ENCODE data around the gene VPS26C. TPM values are rescaled to one million over a fixed set of nuclear protein-coding genes. Genes with fewer than 3 reads are reported as not detected.

VPS26C gene
- total and polyA plus RNA-seq, 10 of the 15 experiments (the other 5 are each of a cell fraction or from before 2014, with no cell fraction given): 32.5 to 65.1 (median 48.0) TPM

DNA sequence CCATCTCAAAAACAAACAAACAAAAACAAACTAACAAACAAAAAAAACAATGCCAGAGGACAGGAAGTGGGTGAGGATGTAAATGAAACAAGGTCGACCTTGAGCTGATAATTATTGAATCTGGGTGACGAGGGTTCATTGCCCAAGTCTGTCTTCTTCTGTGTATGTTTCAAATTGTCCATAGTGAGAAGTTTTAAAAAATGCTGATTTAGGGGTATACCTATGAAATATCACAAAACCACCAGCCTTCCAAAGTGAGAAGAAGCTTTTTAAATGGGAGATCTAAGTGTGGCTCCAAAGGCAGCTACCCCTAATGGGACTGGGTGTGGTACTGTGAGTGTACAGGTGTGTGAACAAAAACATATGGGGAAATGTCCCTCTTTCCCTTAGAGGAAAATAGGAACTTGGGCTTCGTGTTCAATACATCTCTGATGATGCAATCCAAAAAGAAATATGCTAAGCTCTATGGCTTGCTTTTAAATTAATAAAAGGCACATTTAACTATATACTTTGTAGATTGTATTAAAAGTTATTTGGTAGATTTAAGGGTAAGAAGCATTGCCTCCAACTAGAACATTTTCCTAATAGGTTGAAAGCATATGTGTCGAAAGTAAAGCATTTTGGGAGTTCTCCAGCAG lies 33.1 kb upstream of the VPS26C start:
- no peak for DNase-seq (ENCODE audit: low read depth, low spot score)
- in situ Hi-C loops (cut with MboI) (no loop called here), intact Hi-C loops (cut with micrococcal nuclease; ENCODE audit: unreplicated experiment) (loop anchor here (10.0 kb wide), 1 partner anchor 55 kb away; no protein-coding TSS in a partner anchor)
- Histone ChIP-seq H3K36me3 (ENCODE audit: control insufficient read depth in 2 of 2, insufficient read depth in 2 of 2, low read length in 1 of 2) (no peaks in the 10 kb centered on the region), H2AFZ (ENCODE audit: control insufficient read depth, low read depth, low read length) (no peak overlapping the region), H4K20me1 (ENCODE audit: control insufficient read depth, insufficient read depth) (no peaks in the 10 kb centered on the region), H3K4me1 (ENCODE audit: control insufficient read depth, insufficient read depth, low read length) (no peaks in the 10 kb centered on the region), H3K9ac (ENCODE audit: control insufficient read depth, insufficient read depth, low read length) (no peak overlapping the region), H3K27me3 (replicated peaks in 1 of 2; ENCODE audit: control insufficient read depth in 2 of 2, insufficient read depth in 2 of 2, low read length in 1 of 2) (no peaks in the 10 kb centered on the region), H3K27ac (ENCODE audit: control insufficient read depth, insufficient read depth) (no peak overlapping the region), H3K79me2 (ENCODE audit: control insufficient read depth, insufficient read depth, low read length) (no peaks in the 10 kb centered on the region), H3K4me2 (ENCODE audit: control insufficient read depth, insufficient read depth) (no peak overlapping the region), H3K9me3 (replicated peaks; ENCODE audit: control insufficient read depth, insufficient read depth, low read length) (no peaks in the 10 kb centered on the region), H3K4me3 (no peak overlapping the region)
- no peak for ATAC-seq
- no peak for TF ChIP-seq ZNF622 (IDR thresholded peaks at IDR 0.05)
- no peak for FAIRE-seq
- SMC1A ChIA-PET (ENCODE audit: uncharacterized antibody, unreplicated experiment): interaction anchor here (0.7 to 1.9 kb wide), 2 partner anchors 10 to 26 kb away, joined by 3 to 4 read pairs; no protein-coding TSS in a partner anchor
- 41% methylated on average over 4 of the region's 4 CpGs for WGBS (ENCODE audit: insufficient coverage, insufficient replicate concordance, low lambda C conversion rate, missing lambda C conversion rate)
- POLR2A ChIA-PET: no interaction called here
- no TSS peak for BruUV-seq (replicated peaks)
- CTCF ChIA-PET: no interaction called here
- RAD21 ChIA-PET (ENCODE audit: unreplicated experiment): no interaction called here

DNA sequence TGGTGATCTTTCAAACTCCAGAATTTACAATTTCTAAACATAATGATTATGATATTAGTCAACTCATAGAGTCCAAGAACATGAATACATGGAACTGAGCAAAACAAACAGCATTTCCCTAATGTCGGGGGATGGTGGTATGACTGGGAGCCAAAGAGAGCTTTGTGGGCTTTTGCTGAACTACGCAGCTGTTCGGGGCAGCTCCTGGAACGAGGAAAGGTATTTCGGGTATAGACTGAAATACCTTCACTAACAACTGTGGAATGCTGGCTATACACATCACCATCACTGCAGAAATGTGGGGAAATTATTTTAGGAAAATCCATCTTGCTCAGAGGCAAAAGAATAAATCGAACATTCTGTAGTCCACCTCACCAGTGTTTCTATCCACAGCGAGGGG lies 30.2 kb upstream of the VPS26C start:
- H3K27ac ChIP-seq (ENCODE audit: control insufficient read depth, insufficient read depth): no peak overlapping the region
- H3K9me3 ChIP-seq (replicated peaks; ENCODE audit: control insufficient read depth, insufficient read depth, low read length): no peaks in the 10 kb centered on the region
- no peaks in the 10 kb centered on the region for H3K4me1 ChIP-seq (ENCODE audit: control insufficient read depth, insufficient read depth, low read length)
- H4K20me1 ChIP-seq (ENCODE audit: control insufficient read depth, insufficient read depth): no peaks in the 10 kb centered on the region
- no peaks in the 10 kb centered on the region for H3K36me3 ChIP-seq (ENCODE audit: control insufficient read depth in 2 of 2, insufficient read depth in 2 of 2, low read length in 1 of 2)
- no peak for FAIRE-seq
- BruUV-seq (replicated peaks): no TSS peak
- ChIA-PET RAD21 (ENCODE audit: unreplicated experiment) (no interaction called here), SMC1A (ENCODE audit: uncharacterized antibody, unreplicated experiment) (no interaction called here), CTCF (no interaction called here), POLR2A (no interaction called here)
- no peak overlapping the region for H3K4me3 ChIP-seq
- ATAC-seq: no peak
- DNase-seq (ENCODE audit: low read depth, low spot score): no peak
- WGBS (ENCODE audit: insufficient coverage, insufficient replicate concordance, low lambda C conversion rate, missing lambda C conversion rate): 73% methylated on average over 7 of the region's 7 CpGs
- TF ChIP-seq, protein P1, sequence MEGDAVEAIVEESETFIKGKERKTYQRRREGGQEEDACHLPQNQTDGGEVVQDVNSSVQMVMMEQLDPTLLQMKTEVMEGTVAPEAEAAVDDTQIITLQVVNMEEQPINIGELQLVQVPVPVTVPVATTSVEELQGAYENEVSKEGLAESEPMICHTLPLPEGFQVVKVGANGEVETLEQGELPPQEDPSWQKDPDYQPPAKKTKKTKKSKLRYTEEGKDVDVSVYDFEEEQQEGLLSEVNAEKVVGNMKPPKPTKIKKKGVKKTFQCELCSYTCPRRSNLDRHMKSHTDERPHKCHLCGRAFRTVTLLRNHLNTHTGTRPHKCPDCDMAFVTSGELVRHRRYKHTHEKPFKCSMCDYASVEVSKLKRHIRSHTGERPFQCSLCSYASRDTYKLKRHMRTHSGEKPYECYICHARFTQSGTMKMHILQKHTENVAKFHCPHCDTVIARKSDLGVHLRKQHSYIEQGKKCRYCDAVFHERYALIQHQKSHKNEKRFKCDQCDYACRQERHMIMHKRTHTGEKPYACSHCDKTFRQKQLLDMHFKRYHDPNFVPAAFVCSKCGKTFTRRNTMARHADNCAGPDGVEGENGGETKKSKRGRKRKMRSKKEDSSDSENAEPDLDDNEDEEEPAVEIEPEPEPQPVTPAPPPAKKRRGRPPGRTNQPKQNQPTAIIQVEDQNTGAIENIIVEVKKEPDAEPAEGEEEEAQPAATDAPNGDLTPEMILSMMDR (IDR thresholded peaks at IDR 0.05 in 2 of 3, conservative IDR thresholded peaks at IDR 0.05 in 1 of 3; ENCODE audit: control insufficient read depth in 2 of 3, extremely low read depth in 1 of 3, insufficient read depth in 1 of 3, low read depth in 3 of 3, low read length in 3 of 3): no peak
- TF ChIP-seq ZBED1 (IDR thresholded peaks at IDR 0.05; ENCODE audit: borderline replicate concordance) (no peak), KLF5 (IDR thresholded peaks at IDR 0.05; ENCODE audit: partially characterized antibody) (no peak)
- TF ChIP-seq, protein P2, sequence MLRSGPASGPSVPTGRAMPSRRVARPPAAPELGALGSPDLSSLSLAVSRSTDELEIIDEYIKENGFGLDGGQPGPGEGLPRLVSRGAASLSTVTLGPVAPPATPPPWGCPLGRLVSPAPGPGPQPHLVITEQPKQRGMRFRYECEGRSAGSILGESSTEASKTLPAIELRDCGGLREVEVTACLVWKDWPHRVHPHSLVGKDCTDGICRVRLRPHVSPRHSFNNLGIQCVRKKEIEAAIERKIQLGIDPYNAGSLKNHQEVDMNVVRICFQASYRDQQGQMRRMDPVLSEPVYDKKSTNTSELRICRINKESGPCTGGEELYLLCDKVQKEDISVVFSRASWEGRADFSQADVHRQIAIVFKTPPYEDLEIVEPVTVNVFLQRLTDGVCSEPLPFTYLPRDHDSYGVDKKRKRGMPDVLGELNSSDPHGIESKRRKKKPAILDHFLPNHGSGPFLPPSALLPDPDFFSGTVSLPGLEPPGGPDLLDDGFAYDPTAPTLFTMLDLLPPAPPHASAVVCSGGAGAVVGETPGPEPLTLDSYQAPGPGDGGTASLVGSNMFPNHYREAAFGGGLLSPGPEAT (IDR thresholded peaks at IDR 0.05; ENCODE audit: low read depth): no peak
- no peak overlapping the region for H3K9ac ChIP-seq (ENCODE audit: control insufficient read depth, insufficient read depth, low read length)
- in situ Hi-C loops (cut with MboI) (no loop called here), intact Hi-C loops (cut with micrococcal nuclease; ENCODE audit: unreplicated experiment) (no loop called here)
- H3K27me3 ChIP-seq (replicated peaks in 1 of 2; ENCODE audit: control insufficient read depth in 2 of 2, insufficient read depth in 2 of 2, low read length in 1 of 2): no peaks in the 10 kb centered on the region
- H2AFZ ChIP-seq (ENCODE audit: control insufficient read depth, low read depth, low read length): no peak overlapping the region
- no peaks in the 10 kb centered on the region for H3K79me2 ChIP-seq (ENCODE audit: control insufficient read depth, insufficient read depth, low read length)
- H3K4me2 ChIP-seq (ENCODE audit: control insufficient read depth, insufficient read depth): no peak overlapping the region
